Subcutaneous adipose tissue (tissue), 4 donors: ENCODE data around the gene HNRNPL. TPM values are rescaled to one million over a fixed set of nuclear protein-coding genes. Genes with fewer than 3 reads are reported as not detected.

Experiments
- CTCF ChIP-seq: fragments of 450-650 bp; IDR thresholded peaks from one replicate; pipeline ENCODE4 v1.5.1; 2016; ENCODE audit warnings: low read depth, mild to moderate bottlenecking, control low read depth, antibody characterized with exemption, moderate library complexity
- total RNA-seq, 4 donors: library from RNA; depleted of rRNA; stranded (reverse); fragments of >200 nt; gene quantifications; one replicate each; pipeline ENCODE4 v1.1.0, GENCODE V29; 2016

Gene HNRNPL
- total RNA-seq, 4 donors from 2014 or later = 109 to 161 (median 141) TPM

GRCh38 chr19:38839816-38840582 is 9.8 kb downstream of the HNRNPL start:
- no peak for TF ChIP-seq CTCF

- no peak for TF ChIP-seq CTCF
Observed at GRCh38 chr19:38838986-38839761, 10.6 kb downstream of the HNRNPL start.

GRCh38 chr19:38838208-38838985 is 11.4 kb downstream of the HNRNPL start:
- no peak for TF ChIP-seq CTCF

GRCh38 chr19:38837656-38838121 is 12.1 kb downstream of the HNRNPL start:
- TF ChIP-seq CTCF = no peak

GRCh38 chr19:38836983-38837626 is 12.7 kb downstream of the HNRNPL start:
- TF ChIP-seq CTCF = no peak

GRCh38 chr19:38836159-38836982 is 13.4 kb downstream of the HNRNPL start:
- TF ChIP-seq CTCF = no peak
